Measurements from ENCODE around the gene CBLN1.

Gene CBLN1

DNA sequence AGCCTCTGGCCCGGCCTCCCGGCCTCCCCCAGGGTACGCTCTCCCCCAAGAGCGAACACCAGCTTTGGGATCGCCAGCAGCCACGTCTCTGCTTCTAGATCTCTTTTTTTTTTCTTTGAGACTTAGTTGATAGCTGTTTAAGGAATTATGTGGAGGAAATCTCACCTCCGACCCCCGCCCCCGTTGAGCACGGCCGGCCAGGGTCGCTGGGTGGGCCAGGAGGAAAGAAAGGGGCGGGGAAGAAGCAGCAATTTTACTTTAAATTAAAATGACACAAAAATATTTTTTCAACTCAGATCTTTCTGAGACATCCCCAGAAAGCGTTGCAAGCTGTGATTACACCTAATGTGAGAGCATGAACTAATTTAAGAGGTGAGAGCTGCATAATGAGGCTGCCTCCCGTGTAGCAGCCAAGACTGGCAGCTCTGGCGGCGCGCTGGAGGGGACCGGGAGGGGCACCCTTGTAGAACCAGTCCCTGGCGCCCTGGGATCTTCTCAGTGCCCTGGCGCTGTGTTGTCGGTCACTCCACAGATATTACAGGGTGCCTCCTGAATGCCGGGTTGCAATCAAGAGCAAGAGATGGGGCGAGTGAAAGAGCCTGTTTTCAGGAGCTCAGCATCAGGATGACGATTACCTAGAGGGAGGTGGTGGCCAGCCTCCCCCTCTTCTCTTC is 1.9 kb upstream of the CBLN1 start:
- no peak overlapping the region for H3K9ac ChIP-seq (ENCODE audit: low read length)
- no peaks in the 10 kb centered on the region for H3K36me3 ChIP-seq (ENCODE audit: control insufficient read depth, insufficient read depth, low read length)
- no peak overlapping the region for H3K4me3 ChIP-seq (ENCODE audit: low read length)
- H3K27me3 ChIP-seq (ENCODE audit: control insufficient read depth, insufficient read depth, low read length): peaks cover 43% of the 10 kb centered on the region
- H3K27ac ChIP-seq (ENCODE audit: low read depth, low read length): no peak overlapping the region
- H3K4me1 ChIP-seq (ENCODE audit: control insufficient read depth, insufficient read depth, low read length): peaks cover 7% of the 10 kb centered on the region

DNA sequence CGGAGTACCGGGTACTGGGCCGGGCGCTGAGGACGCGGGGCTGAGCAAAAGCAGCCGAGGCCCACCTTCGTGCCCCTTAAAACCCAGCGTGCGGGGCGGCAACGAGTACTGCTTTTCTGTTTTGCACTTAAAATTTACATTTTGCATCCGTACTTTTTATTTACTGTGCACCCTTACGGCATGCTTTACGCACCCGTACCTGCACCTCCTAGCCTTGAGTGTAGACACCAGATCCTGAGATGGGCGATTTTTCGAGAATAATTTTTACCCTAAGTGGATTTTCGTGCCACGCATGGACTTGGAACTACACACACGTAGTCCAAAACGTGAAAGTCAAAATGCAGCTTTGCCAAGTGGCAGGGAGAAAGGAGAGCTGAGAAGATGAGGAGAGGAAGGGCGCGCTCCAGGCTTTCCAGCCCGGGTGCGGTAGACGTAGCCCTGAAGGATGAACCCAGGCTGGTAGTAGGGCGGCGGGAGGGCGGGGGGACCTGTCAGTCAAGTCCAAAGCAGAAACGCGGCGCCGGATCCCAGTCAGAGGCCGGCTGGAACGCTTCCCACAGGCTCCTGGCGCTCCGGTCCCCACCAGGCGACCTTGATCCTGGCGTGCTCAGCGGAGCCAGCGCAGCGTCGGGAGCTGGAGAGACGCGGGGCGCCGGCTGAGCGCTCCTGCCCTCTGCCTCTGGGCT is 1.2 kb upstream of the CBLN1 start:
- peaks cover 49% of the 10 kb centered on the region for H3K27me3 ChIP-seq (ENCODE audit: control insufficient read depth, insufficient read depth, low read length)

DNA sequence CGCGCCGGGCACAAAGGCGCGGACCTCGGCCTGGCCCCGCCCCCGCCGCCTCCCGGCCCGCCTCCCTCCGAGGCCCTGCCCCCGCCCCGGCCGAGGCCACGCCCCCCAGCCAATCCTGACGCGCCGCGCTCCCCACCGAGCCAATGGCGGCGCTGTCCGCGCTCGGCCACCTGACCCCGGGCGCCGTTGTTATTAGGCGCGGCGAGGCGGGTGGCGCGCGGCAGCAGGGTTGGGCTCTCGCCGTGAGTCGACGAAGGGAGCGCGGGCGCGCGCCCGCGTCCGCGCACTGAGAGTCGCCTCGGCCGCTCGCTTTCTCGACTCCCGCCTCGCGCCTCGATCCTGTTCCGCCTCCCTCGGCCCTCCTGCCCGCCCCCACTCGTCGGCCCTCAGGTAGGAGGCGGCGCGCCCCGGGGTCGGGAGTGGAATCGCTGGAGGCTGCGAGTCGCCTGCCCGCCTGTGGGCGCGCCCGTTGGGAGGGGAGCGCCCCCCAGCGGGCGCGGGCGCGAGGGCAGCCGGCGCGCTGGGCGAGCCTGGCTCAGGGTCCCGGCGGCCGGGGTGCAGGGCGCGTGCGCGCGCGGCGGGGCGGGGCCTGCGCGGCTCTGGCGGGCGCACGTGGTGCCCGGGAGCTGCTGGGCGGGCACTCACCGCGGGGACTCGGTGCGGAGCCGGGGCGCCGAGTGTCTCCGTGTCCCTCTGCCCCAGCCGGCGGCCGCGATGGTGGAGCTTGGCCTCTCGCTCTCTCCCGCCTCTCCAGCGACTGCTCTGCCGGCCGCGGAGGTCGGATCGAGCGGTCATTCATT is 405 bp upstream of the CBLN1 start:
- H3K27ac ChIP-seq (ENCODE audit: low read depth, low read length): no peak overlapping the region
- no peaks in the 10 kb centered on the region for H3K36me3 ChIP-seq (ENCODE audit: control insufficient read depth, insufficient read depth, low read length)
- no peak overlapping the region for H3K9ac ChIP-seq (ENCODE audit: low read length)
- peak overlapping the region; percentile 57 for H3K4me3 ChIP-seq (ENCODE audit: low read length)
- H3K4me1 ChIP-seq (ENCODE audit: control insufficient read depth, insufficient read depth, low read length): peaks cover 7% of the 10 kb centered on the region
- peaks cover 52% of the 10 kb centered on the region for H3K27me3 ChIP-seq (ENCODE audit: control insufficient read depth, insufficient read depth, low read length)

More for the DNA sequence above, 1.2 kb upstream of the CBLN1 start:
- Histone ChIP-seq H3K9ac (ENCODE audit: low read length) (no peak overlapping the region), H3K4me3 (ENCODE audit: low read length) (peak overlapping the region; percentile 40), H3K27ac (ENCODE audit: low read depth, low read length) (no peak overlapping the region), H3K36me3 (ENCODE audit: control insufficient read depth, insufficient read depth, low read length) (no peaks in the 10 kb centered on the region), H3K4me1 (ENCODE audit: control insufficient read depth, insufficient read depth, low read length) (peaks cover 7% of the 10 kb centered on the region)

DNA sequence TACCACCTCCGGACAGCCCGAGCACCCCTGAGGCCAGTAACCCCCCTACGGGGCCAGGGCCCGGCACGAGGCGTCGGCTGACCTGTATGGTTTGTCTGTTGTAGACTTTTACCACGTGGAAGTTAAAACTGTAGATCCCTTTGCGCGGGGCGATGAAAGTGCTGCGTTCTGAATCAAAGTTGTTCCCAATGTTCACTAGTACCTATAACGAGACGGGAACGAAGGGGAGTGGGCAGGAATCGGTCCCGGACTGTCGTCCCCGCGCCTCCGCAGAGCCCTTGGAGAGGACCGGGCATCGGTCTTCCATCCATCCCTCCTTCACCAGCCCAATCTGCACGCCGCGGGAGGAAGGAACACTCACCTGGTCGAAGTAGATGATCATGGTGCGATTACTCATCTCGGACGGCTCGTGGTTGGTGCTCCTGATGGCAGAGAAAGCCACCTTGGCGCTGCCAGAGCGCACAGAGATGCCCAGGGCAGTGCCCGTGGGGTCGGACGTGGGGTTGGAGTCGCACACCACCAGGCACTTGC is 732 bp downstream of the CBLN1 start:
- Histone ChIP-seq H3K4me3 (ENCODE audit: low read length) (no peak overlapping the region), H3K27ac (ENCODE audit: low read depth, low read length) (no peak overlapping the region), H3K27me3 (ENCODE audit: control insufficient read depth, insufficient read depth, low read length) (peaks cover 59% of the 10 kb centered on the region), H3K36me3 (ENCODE audit: control insufficient read depth, insufficient read depth, low read length) (no peaks in the 10 kb centered on the region), H3K9ac (ENCODE audit: low read length) (no peak overlapping the region), H3K4me1 (ENCODE audit: control insufficient read depth, insufficient read depth, low read length) (peaks cover 7% of the 10 kb centered on the region)

DNA sequence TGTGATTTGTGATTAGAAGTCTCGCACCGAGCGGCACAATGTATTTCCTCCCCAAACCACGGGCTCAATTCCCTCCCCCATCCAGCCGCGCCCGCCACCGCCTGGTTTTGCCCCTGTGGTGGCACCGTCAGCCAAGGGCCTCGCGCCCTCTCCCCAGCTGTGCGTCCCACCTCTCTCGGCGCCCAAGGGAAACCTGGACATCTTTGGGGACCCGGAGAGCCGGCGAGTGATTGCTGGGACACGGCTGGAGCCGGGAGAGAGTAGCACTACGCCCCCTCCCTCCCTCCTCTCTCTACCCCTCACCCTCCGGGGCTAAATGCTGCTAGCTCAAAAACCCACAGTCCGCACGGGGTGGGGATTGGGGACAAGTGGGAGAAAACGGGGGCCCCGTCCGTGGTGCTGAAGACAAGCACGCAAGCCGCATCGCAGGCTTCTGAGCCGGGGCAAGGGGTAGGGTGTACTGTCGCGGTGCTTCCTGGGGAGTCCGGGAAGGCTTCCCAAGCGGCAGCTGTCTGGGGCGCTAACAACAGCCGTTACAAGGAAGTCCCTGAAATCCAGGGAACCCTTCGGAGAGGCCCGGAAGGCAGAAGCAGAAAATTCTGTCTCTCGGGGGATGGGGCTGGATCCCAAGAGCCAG is 1.4 kb downstream of the CBLN1 start:
- H3K4me3 ChIP-seq (ENCODE audit: low read length): no peak overlapping the region
- H3K9ac ChIP-seq (ENCODE audit: low read length): no peak overlapping the region
- no peaks in the 10 kb centered on the region for H3K36me3 ChIP-seq (ENCODE audit: control insufficient read depth, insufficient read depth, low read length)
- H3K27me3 ChIP-seq (ENCODE audit: control insufficient read depth, insufficient read depth, low read length): peaks cover 66% of the 10 kb centered on the region
- no peak overlapping the region for H3K27ac ChIP-seq (ENCODE audit: low read depth, low read length)
- peaks cover 7% of the 10 kb centered on the region for H3K4me1 ChIP-seq (ENCODE audit: control insufficient read depth, insufficient read depth, low read length)

DNA sequence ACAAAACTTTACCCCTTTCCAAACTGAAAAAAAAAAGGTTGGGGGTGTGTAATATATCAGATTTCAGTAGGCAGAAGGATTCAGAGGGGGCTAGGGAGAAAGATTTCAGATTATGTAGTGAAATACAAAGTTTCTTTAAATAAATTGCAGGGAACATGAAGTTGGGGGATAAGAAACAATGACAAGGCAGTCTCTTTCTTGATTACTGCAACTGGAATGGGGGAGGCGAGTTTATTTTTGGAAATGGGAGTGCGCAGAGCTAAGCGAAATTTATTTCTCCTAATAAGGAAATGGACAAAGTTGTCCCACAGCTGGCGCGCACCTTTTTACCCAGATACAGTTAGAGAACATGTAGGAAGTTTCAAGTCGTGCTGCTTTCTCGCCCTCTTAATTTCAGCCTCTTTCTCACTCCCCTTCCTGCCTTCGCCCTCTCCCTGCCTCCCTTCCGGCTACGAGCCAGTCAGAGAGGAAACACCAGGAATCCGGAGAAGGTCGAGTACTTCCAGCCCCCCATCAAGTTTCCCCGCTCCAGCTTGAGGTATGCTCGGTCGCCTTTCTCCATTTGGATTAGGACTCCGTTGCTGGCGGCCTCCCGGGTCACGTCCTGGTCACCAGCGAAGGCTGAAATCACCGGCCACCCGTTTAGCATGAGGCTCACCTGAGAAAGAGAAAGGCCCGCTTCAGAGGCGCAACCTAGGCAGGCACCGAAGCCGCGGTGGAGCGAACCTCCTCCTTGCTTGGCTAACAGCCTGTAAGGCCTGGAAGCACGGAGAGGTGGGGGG is 2.5 kb downstream of the CBLN1 start:
- H3K4me3 ChIP-seq (ENCODE audit: low read length): no peak overlapping the region
- no peaks in the 10 kb centered on the region for H3K36me3 ChIP-seq (ENCODE audit: control insufficient read depth, insufficient read depth, low read length)
- peaks cover 62% of the 10 kb centered on the region for H3K27me3 ChIP-seq (ENCODE audit: control insufficient read depth, insufficient read depth, low read length)
- H3K4me1 ChIP-seq (ENCODE audit: control insufficient read depth, insufficient read depth, low read length): peaks cover 7% of the 10 kb centered on the region
- no peak overlapping the region for H3K27ac ChIP-seq (ENCODE audit: low read depth, low read length)
- H3K9ac ChIP-seq (ENCODE audit: low read length): no peak overlapping the region

DNA sequence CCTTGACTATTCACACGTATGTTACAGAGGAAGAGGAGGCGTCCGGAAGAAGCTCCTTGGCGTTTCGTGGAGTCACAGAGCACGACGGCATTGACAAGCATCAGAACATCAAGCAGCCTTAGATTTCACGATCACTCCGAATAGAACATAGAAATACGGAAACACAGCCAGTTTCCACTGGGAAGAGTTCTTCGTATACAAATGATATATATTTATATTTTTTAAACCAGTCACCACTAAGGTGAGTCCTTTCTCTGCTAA is 3.1 kb downstream of the CBLN1 start:
- peaks cover 57% of the 10 kb centered on the region for H3K27me3 ChIP-seq (ENCODE audit: control insufficient read depth, insufficient read depth, low read length)

DNA sequence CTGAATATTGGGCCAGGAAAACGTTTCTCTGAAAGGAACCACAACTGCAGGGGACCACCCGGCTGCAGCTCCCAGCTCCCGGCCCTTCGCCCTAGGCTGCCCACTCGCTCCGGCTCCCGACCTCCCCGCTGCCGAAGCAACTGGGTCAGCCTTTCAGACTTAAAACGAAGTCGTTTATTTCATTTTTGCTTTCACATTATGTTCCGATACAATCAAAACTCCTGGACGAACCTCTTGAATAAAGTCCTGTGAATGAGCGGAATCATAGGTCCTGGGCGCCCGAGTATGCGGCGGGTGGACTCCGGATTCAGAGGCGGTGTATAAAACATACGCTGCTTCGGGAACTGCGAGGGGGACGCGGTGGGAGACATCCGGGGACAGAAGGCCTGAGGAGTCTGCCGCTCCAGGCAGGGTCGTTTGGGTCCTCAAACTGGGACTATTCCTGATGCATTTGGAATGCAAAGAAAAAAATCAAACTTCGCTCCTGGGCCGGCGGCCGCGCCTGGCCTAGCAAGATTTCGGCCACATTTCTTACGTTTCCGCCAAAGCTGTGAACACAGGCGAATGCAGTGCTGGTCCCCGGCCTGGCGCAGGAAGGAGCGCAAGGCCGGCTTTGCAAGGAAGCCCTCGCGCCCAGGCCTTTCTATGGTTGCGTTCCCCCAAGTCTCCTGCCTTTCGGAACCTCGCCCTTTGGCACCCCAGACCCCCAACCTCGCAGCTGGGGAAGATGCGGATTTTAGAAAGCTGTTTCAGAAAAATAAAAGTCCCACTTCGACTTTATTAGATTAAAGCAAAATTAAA is 3.7 kb downstream of the CBLN1 start:
- H3K4me3 ChIP-seq (ENCODE audit: low read length): no peak overlapping the region
- H3K4me1 ChIP-seq (ENCODE audit: control insufficient read depth, insufficient read depth, low read length): peaks cover 6% of the 10 kb centered on the region
- no peaks in the 10 kb centered on the region for H3K36me3 ChIP-seq (ENCODE audit: control insufficient read depth, insufficient read depth, low read length)

More for the DNA sequence above, 3.1 kb downstream of the CBLN1 start:
- no peaks in the 10 kb centered on the region for H3K36me3 ChIP-seq (ENCODE audit: control insufficient read depth, insufficient read depth, low read length)
- no peak overlapping the region for H3K4me3 ChIP-seq (ENCODE audit: low read length)
- no peak overlapping the region for H3K27ac ChIP-seq (ENCODE audit: low read depth, low read length)
- peaks cover 7% of the 10 kb centered on the region for H3K4me1 ChIP-seq (ENCODE audit: control insufficient read depth, insufficient read depth, low read length)
- no peak overlapping the region for H3K9ac ChIP-seq (ENCODE audit: low read length)

DNA sequence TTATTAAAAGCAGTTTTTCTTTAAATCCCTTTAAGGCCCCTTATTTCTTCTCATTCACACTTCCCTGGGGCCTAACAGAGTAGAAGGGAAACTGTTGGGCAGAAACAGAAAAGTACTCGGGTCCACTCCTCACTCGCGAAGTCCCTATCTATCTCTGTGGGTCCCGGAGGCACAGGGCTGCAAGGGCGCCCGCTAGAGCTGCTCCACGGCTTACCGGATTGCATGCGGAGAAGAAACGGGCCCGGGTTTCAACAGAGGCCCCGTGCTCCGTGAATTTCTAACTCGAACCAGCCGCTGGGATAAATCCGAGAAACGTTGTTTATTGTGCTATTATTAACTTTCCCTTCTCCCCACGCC is 4.3 kb downstream of the CBLN1 start:
- no peak overlapping the region for H3K4me3 ChIP-seq (ENCODE audit: low read length)
- no peak overlapping the region for H3K27ac ChIP-seq (ENCODE audit: low read depth, low read length)
- H3K36me3 ChIP-seq (ENCODE audit: control insufficient read depth, insufficient read depth, low read length): no peaks in the 10 kb centered on the region
- no peak overlapping the region for H3K9ac ChIP-seq (ENCODE audit: low read length)
- peaks cover under 1% of the 10 kb centered on the region for H3K4me1 ChIP-seq (ENCODE audit: control insufficient read depth, insufficient read depth, low read length)
- H3K27me3 ChIP-seq (ENCODE audit: control insufficient read depth, insufficient read depth, low read length): peaks cover 57% of the 10 kb centered on the region

More for the DNA sequence above, 3.7 kb downstream of the CBLN1 start:
- H3K9ac ChIP-seq (ENCODE audit: low read length): no peak overlapping the region
- peaks cover 57% of the 10 kb centered on the region for H3K27me3 ChIP-seq (ENCODE audit: control insufficient read depth, insufficient read depth, low read length)
- H3K27ac ChIP-seq (ENCODE audit: low read depth, low read length): no peak overlapping the region

DNA sequence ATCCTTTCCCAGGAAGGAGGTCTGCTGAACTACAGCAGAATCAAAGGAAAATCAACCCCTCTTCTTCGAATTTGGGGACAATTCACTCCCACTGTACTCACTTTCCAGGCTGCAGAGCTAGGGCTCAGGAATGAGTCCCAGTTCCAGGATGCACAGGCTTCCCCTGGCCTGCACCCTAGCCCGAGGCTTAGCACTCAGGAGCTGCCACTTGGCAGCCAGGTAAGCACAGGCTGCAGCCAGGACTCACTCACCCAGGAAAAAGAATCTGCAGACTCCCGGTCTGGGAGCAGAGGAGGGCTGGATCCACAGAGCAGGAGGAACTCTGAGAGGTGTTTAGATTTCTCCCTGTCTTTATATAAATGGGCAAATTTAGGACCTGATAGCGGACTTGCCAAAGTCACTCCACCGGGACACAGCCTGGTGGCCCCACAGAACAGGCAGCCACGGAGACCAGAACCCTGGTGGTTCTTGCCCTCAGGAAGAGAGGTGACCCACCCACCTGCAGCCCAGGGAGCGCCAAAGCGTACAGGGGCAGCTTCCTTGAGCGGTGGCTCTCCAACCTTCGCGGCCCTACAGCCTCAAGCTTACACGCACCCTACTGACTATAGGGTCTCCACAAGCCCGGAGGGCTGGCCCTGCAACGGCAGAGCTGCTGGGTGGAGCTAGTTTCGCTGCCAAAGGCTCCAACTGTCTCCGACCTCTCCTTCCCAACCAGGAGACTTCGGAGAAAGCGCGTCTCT is 4.8 kb downstream of the CBLN1 start:
- Histone ChIP-seq H3K27ac (ENCODE audit: low read depth, low read length) (no peak overlapping the region), H3K36me3 (ENCODE audit: control insufficient read depth, insufficient read depth, low read length) (no peaks in the 10 kb centered on the region), H3K4me1 (ENCODE audit: control insufficient read depth, insufficient read depth, low read length) (no peaks in the 10 kb centered on the region), H3K4me3 (ENCODE audit: low read length) (no peak overlapping the region), H3K9ac (ENCODE audit: low read length) (no peak overlapping the region), H3K27me3 (ENCODE audit: control insufficient read depth, insufficient read depth, low read length) (peaks cover 57% of the 10 kb centered on the region)

DNA sequence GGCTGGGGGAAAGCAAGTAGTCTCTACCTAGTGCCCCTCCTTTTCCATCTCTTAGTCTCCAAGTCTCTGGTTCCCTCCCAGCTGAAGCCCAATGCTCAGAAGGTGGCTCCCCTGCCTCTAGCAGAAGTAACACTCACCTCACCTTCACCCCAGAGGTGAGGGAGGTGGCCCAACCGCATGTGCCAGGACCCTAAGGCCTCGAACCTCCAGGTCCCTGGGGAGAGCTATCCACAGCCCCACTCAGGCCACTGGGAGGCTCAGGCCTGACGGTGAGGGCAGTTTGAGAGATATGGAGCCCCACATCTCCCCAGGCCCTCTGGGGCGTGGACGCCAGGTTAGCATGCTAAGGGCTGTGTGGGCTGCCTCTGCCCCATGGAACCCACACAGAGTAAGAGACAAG is 5.8 kb downstream of the CBLN1 start:
- no peak overlapping the region for H3K4me3 ChIP-seq (ENCODE audit: low read length)
- H3K27me3 ChIP-seq (ENCODE audit: control insufficient read depth, insufficient read depth, low read length): peaks cover 53% of the 10 kb centered on the region
- H3K27ac ChIP-seq (ENCODE audit: low read depth, low read length): no peak overlapping the region
- no peak overlapping the region for H3K9ac ChIP-seq (ENCODE audit: low read length)
- H3K36me3 ChIP-seq (ENCODE audit: control insufficient read depth, insufficient read depth, low read length): no peaks in the 10 kb centered on the region
- H3K4me1 ChIP-seq (ENCODE audit: control insufficient read depth, insufficient read depth, low read length): no peaks in the 10 kb centered on the region
